Measurements from ENCODE around the gene PTPRM.

DNA sequence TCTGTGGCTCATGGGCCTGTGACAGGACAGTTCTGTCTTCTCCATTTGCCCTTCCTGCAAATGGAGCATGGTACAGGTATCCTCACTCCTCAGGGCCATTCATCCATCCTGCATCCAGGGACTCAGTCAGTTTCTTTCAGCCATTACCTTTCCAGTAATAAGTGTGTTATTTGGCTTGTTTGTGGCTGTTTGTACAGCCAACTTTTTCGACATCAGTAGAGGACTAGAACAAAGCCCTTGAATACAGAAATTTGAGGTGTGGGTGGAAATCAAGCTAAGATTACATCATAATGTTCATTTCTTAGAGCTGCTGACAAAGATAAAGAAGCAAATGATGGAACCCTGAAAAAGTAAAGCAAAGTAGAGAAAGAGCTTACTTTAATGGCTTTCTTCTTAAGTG lies 290.4 kb downstream of the PTPRM start:
- no peak for TF ChIP-seq ARNTL (CRISPR knock-in tag; IDR thresholded peaks at IDR 0.05; ENCODE audit: borderline replicate concordance, low read depth)
- TF ChIP-seq PATZ1 (CRISPR knock-in tag; IDR thresholded peaks at IDR 0.05; ENCODE audit: borderline replicate concordance), result no peak
- TF ChIP-seq, protein P1, sequence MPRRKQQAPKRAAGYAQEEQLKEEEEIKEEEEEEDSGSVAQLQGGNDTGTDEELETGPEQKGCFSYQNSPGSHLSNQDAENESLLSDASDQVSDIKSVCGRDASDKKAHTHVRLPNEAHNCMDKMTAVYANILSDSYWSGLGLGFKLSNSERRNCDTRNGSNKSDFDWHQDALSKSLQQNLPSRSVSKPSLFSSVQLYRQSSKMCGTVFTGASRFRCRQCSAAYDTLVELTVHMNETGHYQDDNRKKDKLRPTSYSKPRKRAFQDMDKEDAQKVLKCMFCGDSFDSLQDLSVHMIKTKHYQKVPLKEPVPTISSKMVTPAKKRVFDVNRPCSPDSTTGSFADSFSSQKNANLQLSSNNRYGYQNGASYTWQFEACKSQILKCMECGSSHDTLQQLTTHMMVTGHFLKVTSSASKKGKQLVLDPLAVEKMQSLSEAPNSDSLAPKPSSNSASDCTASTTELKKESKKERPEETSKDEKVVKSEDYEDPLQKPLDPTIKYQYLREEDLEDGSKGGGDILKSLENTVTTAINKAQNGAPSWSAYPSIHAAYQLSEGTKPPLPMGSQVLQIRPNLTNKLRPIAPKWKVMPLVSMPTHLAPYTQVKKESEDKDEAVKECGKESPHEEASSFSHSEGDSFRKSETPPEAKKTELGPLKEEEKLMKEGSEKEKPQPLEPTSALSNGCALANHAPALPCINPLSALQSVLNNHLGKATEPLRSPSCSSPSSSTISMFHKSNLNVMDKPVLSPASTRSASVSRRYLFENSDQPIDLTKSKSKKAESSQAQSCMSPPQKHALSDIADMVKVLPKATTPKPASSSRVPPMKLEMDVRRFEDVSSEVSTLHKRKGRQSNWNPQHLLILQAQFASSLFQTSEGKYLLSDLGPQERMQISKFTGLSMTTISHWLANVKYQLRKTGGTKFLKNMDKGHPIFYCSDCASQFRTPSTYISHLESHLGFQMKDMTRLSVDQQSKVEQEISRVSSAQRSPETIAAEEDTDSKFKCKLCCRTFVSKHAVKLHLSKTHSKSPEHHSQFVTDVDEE (CRISPR knock-in tag; IDR thresholded peaks at IDR 0.05), result no peak

All from SK-N-SH treated with all-trans-retinoic acid at 6 μM for 48 hours (cell line).